DOHH2 (cell line): Measurements from ENCODE around the gene MUC21.

Experiments used
- CTCF ChIP-seq: fragments of 200-600 bp; sonication (generic); IDR thresholded peaks from one replicate; pipeline ENCODE4 v1.5.1; 2014; ENCODE audit warnings: antibody characterized with exemption, mild to moderate bottlenecking, low read depth, low read length; ENCODE audit not compliant: poor library complexity, severe bottlenecking
- EZH2phosphoT487 ChIP-seq: fragments of 200-600 bp; sonication (generic); IDR thresholded peaks from 2 replicates; pipeline ENCODE4 v1.6.1; 2017; ENCODE audit warnings: borderline replicate concordance, mild to moderate bottlenecking, antibody characterized with exemption, low read length, moderate library complexity, mixed read lengths

DNA sequence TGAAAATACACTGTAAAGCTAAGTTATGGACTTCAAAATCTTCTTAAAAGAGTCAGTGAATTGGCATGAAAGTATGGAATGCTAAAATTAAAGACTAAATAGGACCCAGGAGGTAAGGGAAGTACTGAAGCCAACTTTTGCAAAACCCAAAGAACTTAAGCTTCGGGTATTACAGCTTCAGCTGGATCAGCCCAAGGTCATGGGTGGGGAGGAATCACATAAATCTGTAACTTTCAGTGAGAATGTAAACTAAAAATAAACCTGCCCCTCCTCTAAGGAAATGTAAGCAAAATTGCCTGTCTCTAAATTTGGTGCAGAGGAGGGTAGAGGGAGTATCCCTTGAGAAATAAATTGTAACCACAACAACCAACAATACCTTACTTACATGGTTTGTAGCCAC lies 4.4 kb upstream of the MUC21 start:
- TF ChIP-seq CTCF = no peak
- TF ChIP-seq EZH2phosphoT487 = no peak
